Fibroblast of lung (primary cell): Measurements from ENCODE around the gene MMADHC. TPM values are rescaled to one million over a fixed set of nuclear protein-coding genes. Genes with fewer than 3 reads are reported as not detected.
A peak's percentile ranks its signal among the peaks of the same experiment; 100 is the strongest.

Source experiments
- DNase-seq, 2 donors: peaks; one replicate each; pipeline versions ENCODE4 v3.0.0 to v3.0.0-alpha.2; 2010; ENCODE audit warnings: low read depth in 2 of 2
- H2AFZ ChIP-seq: 2 replicates; pipeline ENCODE4 v1.5.1; 2012; ENCODE audit warnings: low read length, control low read depth, inconsistent platforms
- H3K27ac ChIP-seq: 2 replicates; pipeline ENCODE4 v1.5.1; 2011; ENCODE audit warnings: low read length, control low read depth; ENCODE audit not compliant: insufficient read depth
- H3K27me3 ChIP-seq: 2 replicates; pipeline ENCODE4 v1.5.1; 2011; ENCODE audit warnings: mild to moderate bottlenecking, low read length; ENCODE audit not compliant: control insufficient read depth, insufficient read depth
- H3K36me3 ChIP-seq: 2 replicates; pipeline ENCODE4 v1.5.1; 2011; ENCODE audit warnings: low read length; ENCODE audit not compliant: control insufficient read depth, insufficient read depth
- H3K4me1 ChIP-seq: 2 replicates; pipeline ENCODE4 v1.5.1; 2011; ENCODE audit warnings: low read length; ENCODE audit not compliant: control insufficient read depth, insufficient read depth; ENCODE audit errors: extremely low read depth
- H3K4me2 ChIP-seq: 2 replicates; pipeline ENCODE4 v1.5.1; 2011; ENCODE audit warnings: low read length, control low read depth; ENCODE audit not compliant: insufficient read depth; ENCODE audit errors: extremely low read depth
- H3K4me3 ChIP-seq, 4 experiments: fragments of 200-600 bp in 1 of 4; sonication (generic) in 1 of 4; replicated peaks in 1 of 4; 2 replicates each; pipeline ENCODE4 v1.5.1; 2011 to 2016; ENCODE audit warnings: low read length in 4 of 4, low read depth in 3 of 4, mild to moderate bottlenecking in 3 of 4, control low read depth in 2 of 4, inconsistent platforms in 1 of 4, mixed read lengths in 1 of 4; ENCODE audit not compliant: insufficient read depth in 1 of 4; ENCODE audit errors: control extremely low read depth in 1 of 4
- H3K79me2 ChIP-seq: 2 replicates; pipeline ENCODE4 v1.5.1; 2012; ENCODE audit warnings: mild to moderate bottlenecking, low read length, inconsistent platforms; ENCODE audit not compliant: control insufficient read depth, insufficient read depth
- H3K9ac ChIP-seq: 2 replicates; pipeline ENCODE4 v1.5.1; 2011; ENCODE audit warnings: mild to moderate bottlenecking, low read length, control low read depth; ENCODE audit not compliant: insufficient read depth
- H3K9me3 ChIP-seq: 2 replicates; pipeline ENCODE4 v1.5.1; 2012; ENCODE audit warnings: low read depth, low read length; ENCODE audit not compliant: control insufficient read depth, insufficient read depth
- H4K20me1 ChIP-seq: 2 replicates; pipeline ENCODE4 v1.5.1; 2011; ENCODE audit warnings: low read length; ENCODE audit not compliant: control insufficient read depth, insufficient read depth; ENCODE audit errors: extremely low read depth
- EZH2 ChIP-seq: IDR thresholded peaks from 2 replicates; pipeline ENCODE4 v1.5.1; 2012; ENCODE audit warnings: low read length, control low read depth, mild to moderate bottlenecking; ENCODE audit errors: missing control alignments
- polyA plus RNA-seq, 2 donors: library from polyadenylated mRNA; depleted of rRNA in 1 of 2; stranded (reverse) in 1 of 2; unstranded in 1 of 2; fragments of >200 nt; gene quantifications; 2 replicates each; pipeline ENCODE4 v1.2.1, GENCODE V29; 2011 to 2012; ENCODE audit warnings: missing spikeins in 1 of 2
- total RNA-seq: library from RNA; depleted of rRNA; stranded (reverse); fragments of >200 nt; gene quantifications from 2 replicates; pipeline ENCODE4 v1.2.1, GENCODE V29; 2014
- TF ChIP-seq, protein P1 (sequence below), 2 donors: IDR thresholded peaks in 1 of 2; conservative IDR thresholded peaks in 1 of 2; 1 replicate in 1 of 2; 2 replicates in 1 of 2; pipeline ENCODE4 v1.5.1; 2011 to 2012; ENCODE audit warnings: low read length in 2 of 2, control low read depth in 1 of 2, inconsistent platforms in 1 of 2, low read depth in 1 of 2, mild to moderate bottlenecking in 1 of 2

MMADHC gene
- total and polyA plus RNA-seq, 2 donors (not counting 1 experiment from before 2014, with no cell fraction given), result 156 to 173 TPM

DNA sequence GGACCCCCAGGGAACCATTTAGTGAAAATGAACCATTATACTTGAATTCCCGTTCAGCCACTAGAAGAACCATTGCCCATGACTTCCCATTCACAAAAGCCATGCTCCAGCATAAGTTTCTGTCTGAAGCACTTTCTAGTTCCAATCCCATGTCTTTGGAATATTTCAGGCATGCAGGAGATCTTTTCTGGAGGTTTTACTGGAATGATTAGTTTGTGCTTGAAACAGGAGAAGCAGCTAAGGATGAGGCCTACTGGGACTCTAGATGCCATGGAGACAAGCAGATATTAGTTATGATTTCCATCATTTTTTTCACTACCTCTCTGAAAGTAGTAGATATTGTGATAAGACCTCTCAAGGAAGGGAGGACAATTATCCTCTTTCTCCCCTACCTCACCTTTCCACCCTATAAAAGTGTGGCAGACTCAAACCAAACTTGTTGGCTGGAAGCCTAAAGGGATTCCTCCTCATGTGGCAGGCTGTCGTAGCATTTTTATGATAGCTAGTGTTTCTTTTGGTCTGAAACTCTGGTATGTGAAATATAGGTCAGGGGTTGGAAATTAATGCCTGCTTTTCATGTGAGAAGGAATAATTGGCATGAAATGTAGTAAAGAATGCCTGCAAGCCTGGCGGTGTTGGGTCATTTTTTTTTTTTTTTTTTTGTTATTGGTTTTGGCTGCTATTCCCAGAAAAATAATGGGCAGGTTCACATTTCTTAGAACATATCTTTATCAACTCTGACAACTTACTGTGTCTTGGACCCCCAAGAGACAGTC, 29.3 kb upstream of the MMADHC start:
- TF ChIP-seq EZH2, result no peak
- TF ChIP-seq, protein P1, sequence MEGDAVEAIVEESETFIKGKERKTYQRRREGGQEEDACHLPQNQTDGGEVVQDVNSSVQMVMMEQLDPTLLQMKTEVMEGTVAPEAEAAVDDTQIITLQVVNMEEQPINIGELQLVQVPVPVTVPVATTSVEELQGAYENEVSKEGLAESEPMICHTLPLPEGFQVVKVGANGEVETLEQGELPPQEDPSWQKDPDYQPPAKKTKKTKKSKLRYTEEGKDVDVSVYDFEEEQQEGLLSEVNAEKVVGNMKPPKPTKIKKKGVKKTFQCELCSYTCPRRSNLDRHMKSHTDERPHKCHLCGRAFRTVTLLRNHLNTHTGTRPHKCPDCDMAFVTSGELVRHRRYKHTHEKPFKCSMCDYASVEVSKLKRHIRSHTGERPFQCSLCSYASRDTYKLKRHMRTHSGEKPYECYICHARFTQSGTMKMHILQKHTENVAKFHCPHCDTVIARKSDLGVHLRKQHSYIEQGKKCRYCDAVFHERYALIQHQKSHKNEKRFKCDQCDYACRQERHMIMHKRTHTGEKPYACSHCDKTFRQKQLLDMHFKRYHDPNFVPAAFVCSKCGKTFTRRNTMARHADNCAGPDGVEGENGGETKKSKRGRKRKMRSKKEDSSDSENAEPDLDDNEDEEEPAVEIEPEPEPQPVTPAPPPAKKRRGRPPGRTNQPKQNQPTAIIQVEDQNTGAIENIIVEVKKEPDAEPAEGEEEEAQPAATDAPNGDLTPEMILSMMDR (conservative IDR thresholded peaks at IDR 0.05 in 1 of 2, IDR thresholded peaks at IDR 0.05 in 1 of 2; ENCODE audit: low read depth in 1 of 2, low read length in 2 of 2), result no peak
- Histone ChIP-seq H3K27ac (no peak overlapping the region), H3K9ac (no peak overlapping the region), H3K36me3 (no peaks in the 10 kb centered on the region), H2AFZ (no peak overlapping the region), H3K79me2 (no peaks in the 10 kb centered on the region), H3K4me1 (peaks cover 5% of the 10 kb centered on the region), H4K20me1 (no peaks in the 10 kb centered on the region), H3K4me3 (no peak overlapping the region), H3K9me3 (no peaks in the 10 kb centered on the region), H3K4me2 (no peak overlapping the region), H3K27me3 (no peaks in the 10 kb centered on the region)
- peak in 1 of 2 donors; percentile 39 for DNase-seq

DNA sequence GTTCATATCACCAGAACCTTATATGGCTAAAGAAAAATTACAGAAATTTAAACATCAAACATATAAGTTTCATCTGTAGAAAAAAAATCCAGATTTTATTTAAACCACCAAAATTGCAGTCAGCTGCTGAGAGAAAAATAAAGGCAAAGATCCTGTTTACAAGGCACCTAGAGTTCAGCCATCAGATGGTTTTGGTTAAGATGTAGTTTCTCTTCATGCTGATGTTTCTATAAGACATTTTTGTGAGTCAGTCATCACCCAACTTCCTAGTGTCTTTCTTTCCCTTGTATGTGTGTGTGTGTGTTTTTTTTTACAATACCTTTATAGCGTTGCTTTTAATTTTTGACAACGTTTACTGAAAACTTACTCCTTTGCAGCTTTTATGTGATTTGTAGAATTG, 26.1 kb upstream of the MMADHC start:
- no peaks in the 10 kb centered on the region for H3K79me2 ChIP-seq
- no peak overlapping the region for H3K9ac ChIP-seq
- TF ChIP-seq EZH2, result no peak
- TF ChIP-seq, protein P1 (conservative IDR thresholded peaks at IDR 0.05 in 1 of 2, IDR thresholded peaks at IDR 0.05 in 1 of 2; ENCODE audit: low read depth in 1 of 2, low read length in 2 of 2), result no peak
- no peaks in the 10 kb centered on the region for H3K36me3 ChIP-seq
- H3K4me1 ChIP-seq, result peaks cover 5% of the 10 kb centered on the region
- no peak overlapping the region for H3K4me2 ChIP-seq
- H3K27me3 ChIP-seq, result no peaks in the 10 kb centered on the region
- no peaks in the 10 kb centered on the region for H3K9me3 ChIP-seq
- no peak overlapping the region for H3K4me3 ChIP-seq
- no peaks in the 10 kb centered on the region for H4K20me1 ChIP-seq
- no peak overlapping the region for H2AFZ ChIP-seq
- H3K27ac ChIP-seq, result no peak overlapping the region
- DNase-seq, result peak; percentile 25 to 48

DNA sequence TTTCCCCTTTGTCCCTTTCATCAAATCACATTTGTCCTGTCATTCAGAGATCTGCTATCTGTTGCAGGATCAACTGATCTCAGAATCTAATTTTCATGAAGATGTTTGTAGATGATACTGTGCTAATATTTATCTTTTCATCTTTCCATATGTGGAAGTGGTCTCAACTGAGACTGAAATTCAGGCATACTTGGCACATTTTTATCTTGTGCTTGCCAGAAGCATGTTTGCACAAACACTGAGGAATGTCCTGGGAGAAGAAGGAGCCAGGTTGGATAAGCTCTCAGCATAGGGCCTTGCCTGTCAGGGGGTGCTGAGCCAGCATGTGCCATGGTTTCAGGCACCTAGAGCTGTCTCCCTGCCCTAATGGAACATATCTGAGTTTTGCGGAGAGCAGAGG, 24.5 kb upstream of the MMADHC start:
- Histone ChIP-seq H3K4me3 (no peak overlapping the region), H4K20me1 (no peaks in the 10 kb centered on the region), H3K9me3 (no peaks in the 10 kb centered on the region), H3K27me3 (no peaks in the 10 kb centered on the region), H3K4me2 (no peak overlapping the region), H2AFZ (peak overlapping the region; percentile 39), H3K4me1 (peaks cover 5% of the 10 kb centered on the region), H3K27ac (no peak overlapping the region), H3K79me2 (no peaks in the 10 kb centered on the region), H3K9ac (no peak overlapping the region), H3K36me3 (no peaks in the 10 kb centered on the region)
- peak; percentile 41 to 76 for DNase-seq
- TF ChIP-seq EZH2, result no peak
- TF ChIP-seq, protein P1 (conservative IDR thresholded peaks at IDR 0.05 in 1 of 2, IDR thresholded peaks at IDR 0.05 in 1 of 2; ENCODE audit: low read depth in 1 of 2, low read length in 2 of 2), result no peak
